ENCODE results near the gene RGS3. TPM values are rescaled to one million over a fixed set of nuclear protein-coding genes. Genes with fewer than 3 reads are reported as not detected.
A peak's percentile ranks its signal among the peaks of the same experiment; 100 is the strongest.

RGS3 gene
- total RNA-seq, 6 donors from 2014 or later = 60.3 to 93.2 (median 72.6) TPM

GRCh38 chr9:113606510-113606909 is 143.0 kb downstream of the RGS3 start:
- no peak overlapping the region for H3K4me3 ChIP-seq
- ATAC-seq (ENCODE audit: low FRiP score in 2 of 2) (no peak), DNase-seq (no peak)
- H3K4me1 ChIP-seq = peaks cover 17 to 31% (median 21%) of the 10 kb centered on the region in 4 donors
- WGBS, 2 donors = 80 to 82% methylated on average over 6 of the region's 6 CpGs
- no peaks in the 10 kb centered on the region for H3K36me3 ChIP-seq
- TF ChIP-seq POLR2A (IDR thresholded peaks at IDR 0.05) = no peak
- TF ChIP-seq, protein P1, sequence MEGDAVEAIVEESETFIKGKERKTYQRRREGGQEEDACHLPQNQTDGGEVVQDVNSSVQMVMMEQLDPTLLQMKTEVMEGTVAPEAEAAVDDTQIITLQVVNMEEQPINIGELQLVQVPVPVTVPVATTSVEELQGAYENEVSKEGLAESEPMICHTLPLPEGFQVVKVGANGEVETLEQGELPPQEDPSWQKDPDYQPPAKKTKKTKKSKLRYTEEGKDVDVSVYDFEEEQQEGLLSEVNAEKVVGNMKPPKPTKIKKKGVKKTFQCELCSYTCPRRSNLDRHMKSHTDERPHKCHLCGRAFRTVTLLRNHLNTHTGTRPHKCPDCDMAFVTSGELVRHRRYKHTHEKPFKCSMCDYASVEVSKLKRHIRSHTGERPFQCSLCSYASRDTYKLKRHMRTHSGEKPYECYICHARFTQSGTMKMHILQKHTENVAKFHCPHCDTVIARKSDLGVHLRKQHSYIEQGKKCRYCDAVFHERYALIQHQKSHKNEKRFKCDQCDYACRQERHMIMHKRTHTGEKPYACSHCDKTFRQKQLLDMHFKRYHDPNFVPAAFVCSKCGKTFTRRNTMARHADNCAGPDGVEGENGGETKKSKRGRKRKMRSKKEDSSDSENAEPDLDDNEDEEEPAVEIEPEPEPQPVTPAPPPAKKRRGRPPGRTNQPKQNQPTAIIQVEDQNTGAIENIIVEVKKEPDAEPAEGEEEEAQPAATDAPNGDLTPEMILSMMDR (IDR thresholded peaks at IDR 0.05) = no peak
- no peak for TF ChIP-seq POLR2AphosphoS5 (IDR thresholded peaks at IDR 0.05)
- TF ChIP-seq EP300 (IDR thresholded peaks at IDR 0.05) = no peak
- H3K27me3 ChIP-seq = no peaks in the 10 kb centered on the region
- no peak overlapping the region for H3K27ac ChIP-seq
- H3K9me3 ChIP-seq = no peaks in the 10 kb centered on the region

DNA sequence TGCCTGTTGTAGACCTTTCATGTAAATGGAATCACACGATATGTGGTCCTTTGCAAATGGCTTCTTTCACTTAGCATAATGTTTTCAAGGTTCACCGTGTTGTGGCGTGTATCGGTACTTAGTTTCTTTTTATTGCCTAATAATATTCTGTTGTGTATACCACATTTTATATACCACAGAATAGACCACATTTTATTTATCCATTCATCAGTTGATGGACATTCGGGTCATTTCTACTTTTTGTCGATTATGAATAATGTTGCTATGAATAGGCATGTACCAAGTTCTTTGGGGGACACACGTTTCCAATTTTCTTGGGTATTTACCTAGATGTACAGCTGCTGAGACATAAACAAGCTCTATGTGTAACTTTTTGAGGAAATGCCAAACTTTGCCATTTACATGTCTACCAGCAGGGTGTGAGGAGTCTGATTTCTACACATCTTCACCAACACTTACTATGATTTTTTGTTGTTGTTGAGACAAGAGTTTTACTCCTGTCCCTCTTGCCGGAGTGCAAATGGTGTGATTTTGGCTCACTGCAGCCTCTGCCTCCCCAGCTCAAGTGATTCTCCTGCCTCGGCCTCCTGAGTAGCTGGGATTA is 144.7 kb downstream of the RGS3 start:
- DNase-seq = no peak
- no peak for ATAC-seq (ENCODE audit: low FRiP score in 2 of 2)
- 93 to 97% methylated on average over 9 of the region's 9 CpGs for WGBS, 2 donors

DNA sequence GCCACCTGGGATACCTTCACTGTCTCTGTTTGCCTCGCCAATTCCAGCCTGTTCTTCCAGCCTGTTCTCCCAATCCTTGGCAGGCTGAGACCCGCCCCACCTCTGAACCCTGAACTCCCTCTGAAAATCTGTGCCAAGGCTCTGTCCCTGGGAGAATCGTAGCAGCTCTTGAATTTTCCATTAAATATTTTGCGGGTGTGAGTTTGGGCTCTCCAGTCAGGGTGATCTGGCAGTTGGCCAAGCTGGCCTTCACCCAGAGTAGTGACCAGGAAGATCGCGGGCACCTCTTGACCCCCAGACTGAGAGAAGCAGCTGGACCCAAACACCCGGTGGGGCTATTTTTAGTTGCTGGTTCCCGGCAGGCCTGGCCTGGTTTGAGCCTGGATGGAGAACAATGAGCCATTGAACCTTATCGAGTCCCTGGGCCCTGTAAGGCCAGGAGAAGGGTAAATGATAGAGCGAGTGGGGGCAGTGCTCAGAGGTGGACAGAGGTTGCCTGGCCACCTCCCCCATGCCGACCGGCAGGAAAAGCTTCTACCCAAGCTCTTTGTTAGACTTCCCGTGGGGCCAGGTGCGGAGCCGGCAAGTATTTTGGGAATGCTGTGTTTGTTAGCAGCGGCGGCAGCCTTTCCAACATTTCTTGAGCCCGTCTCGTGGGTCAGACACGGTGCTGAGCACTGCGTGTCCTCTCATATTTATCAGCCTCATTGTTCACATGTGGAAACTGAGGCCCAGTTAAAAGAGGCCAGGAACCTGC is 146.2 kb downstream of the RGS3 start:
- peaks cover 9 to 18% (median 18%) of the 10 kb centered on the region in 4 donors for H3K4me1 ChIP-seq
- WGBS, 2 donors = 47 to 58% methylated on average over 16 to 21 of the region's 21 CpGs
- ATAC-seq (ENCODE audit: low FRiP score in 2 of 2) (peak; percentile 62), DNase-seq (peak in 1 of 2 donors; percentile 78)
- H3K27ac ChIP-seq = peak overlapping the region; percentile 42 to 82 (median 72)
- no peak overlapping the region for H3K4me3 ChIP-seq
- H3K9me3 ChIP-seq = no peaks in the 10 kb centered on the region
- TF ChIP-seq EP300 (IDR thresholded peaks at IDR 0.05) (peak in 2 of 4 donors; percentile 48 to 51), POLR2A (IDR thresholded peaks at IDR 0.05) (no peak), POLR2AphosphoS5 (IDR thresholded peaks at IDR 0.05) (peak; percentile 63 to 78)
- no peaks in the 10 kb centered on the region for H3K36me3 ChIP-seq
- no peaks in the 10 kb centered on the region for H3K27me3 ChIP-seq

More for the DNA sequence above, 144.7 kb downstream of the RGS3 start:
- no peaks in the 10 kb centered on the region for H3K9me3 ChIP-seq
- TF ChIP-seq POLR2A (IDR thresholded peaks at IDR 0.05) (no peak), POLR2AphosphoS5 (IDR thresholded peaks at IDR 0.05) (no peak), EP300 (IDR thresholded peaks at IDR 0.05) (no peak)
- TF ChIP-seq, protein P1 (IDR thresholded peaks at IDR 0.05) = no peak
- peak overlapping the region in 1 of 4 donors; percentile 82 for H3K27ac ChIP-seq
- H3K4me1 ChIP-seq = peaks cover 9 to 18% (median 18%) of the 10 kb centered on the region in 4 donors
- H3K4me3 ChIP-seq = no peak overlapping the region
- H3K36me3 ChIP-seq = no peaks in the 10 kb centered on the region
- H3K27me3 ChIP-seq = no peaks in the 10 kb centered on the region

- Histone ChIP-seq H3K27me3 (no peaks in the 10 kb centered on the region), H3K27ac (peak overlapping the region in 1 of 4 donors; percentile 40), H3K4me1 (peaks cover 17 to 35% (median 23%) of the 10 kb centered on the region in 4 donors), H3K4me3 (no peak overlapping the region), H3K36me3 (no peaks in the 10 kb centered on the region), H3K9me3 (no peaks in the 10 kb centered on the region)
- no peak for DNase-seq
- 86 to 97% methylated on average over 6 of the region's 6 CpGs for WGBS, 2 donors
- TF ChIP-seq POLR2A (IDR thresholded peaks at IDR 0.05) = no peak
- TF ChIP-seq EP300 (IDR thresholded peaks at IDR 0.05) = no peak
- TF ChIP-seq, protein P1 (IDR thresholded peaks at IDR 0.05) = no peak
- TF ChIP-seq POLR2AphosphoS5 (IDR thresholded peaks at IDR 0.05) = no peak
- ATAC-seq (ENCODE audit: low FRiP score in 2 of 2) = no peak
Observed at GRCh38 chr9:113611461-113612215, 148.1 kb downstream of the RGS3 start.
